ENCODE data around the gene ATAD2B.

Gene ATAD2B

DNA sequence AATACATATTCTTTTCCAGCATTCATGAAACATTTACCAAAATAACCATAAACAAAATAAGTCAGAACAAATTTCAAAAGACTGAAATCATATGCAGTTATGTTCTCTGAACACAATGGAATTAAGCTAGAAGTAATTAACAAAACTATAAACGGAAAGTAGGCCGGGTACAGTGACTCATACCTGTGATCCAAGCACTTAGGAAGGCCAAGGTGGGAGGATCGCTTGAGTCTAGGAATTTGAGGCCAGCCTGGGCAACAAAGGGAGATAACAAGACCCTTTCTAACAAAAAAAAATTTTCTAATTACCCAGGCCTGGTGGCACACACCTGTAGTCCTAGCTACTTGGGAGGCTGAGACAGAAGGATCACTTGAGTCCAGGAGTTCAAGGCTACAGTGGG is 14.9 kb downstream of the ATAD2B start:
- DNase-seq (ENCODE audit: low spot score) = no peak

DNA sequence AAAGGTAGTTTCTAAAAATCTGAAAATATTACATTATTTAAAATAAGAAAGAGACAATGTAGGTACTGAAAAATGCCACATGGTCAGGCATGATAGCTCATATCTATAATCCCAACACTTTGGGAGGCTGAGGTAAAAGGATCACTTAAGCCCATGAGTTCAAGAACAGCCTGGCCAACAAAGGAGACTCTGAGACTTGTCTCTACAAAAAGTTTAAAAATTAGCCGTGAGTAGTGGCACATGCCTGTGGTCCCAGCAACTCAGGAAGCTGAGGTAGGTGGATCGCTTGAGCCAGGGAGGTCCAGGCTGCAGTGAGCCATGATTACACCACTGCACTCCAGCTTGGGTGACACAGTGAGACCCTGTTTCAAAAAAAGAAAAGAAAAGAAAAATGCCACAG is 21.8 kb downstream of the ATAD2B start:
- no peak for DNase-seq (ENCODE audit: low spot score)

DNA sequence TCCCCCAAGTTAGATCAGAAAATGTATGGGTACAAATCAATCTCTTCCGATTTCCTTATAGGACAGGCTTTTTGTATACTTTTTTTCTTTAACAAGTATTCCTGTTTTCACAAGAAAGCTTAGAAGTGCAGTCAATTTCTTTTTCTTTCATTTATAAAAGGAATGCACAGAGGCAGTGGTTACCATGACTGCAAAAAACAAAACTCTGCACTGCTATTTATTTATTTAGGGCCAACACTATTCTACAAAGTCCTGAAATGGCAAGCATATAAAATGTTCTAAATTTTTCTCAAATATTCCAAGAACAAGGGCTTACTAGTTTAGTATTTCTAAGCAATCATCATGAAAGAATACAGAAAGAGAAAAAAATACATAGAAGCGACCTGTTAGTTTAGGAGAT is 22.2 kb downstream of the ATAD2B start:
- peak; percentile 26 for DNase-seq (ENCODE audit: low spot score)

DNA sequence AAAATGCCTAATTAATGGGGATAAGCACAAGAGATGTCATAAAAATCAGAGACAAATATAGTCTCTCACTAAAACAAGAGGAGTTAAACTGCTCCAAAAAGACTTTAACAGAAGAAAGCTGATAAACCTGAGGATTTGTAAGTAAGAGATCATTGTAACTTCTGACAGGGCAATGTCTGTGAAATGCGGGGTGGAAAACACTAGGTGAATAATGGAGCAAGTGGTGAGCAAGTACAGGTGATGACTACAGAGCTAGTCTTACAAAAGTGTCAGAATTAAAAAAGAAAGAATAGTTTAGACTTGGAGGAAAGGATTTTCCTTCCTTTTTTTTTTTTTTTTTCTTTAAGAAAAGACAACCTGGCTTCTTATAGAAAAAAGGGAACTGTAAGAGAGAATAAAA is 22.7 kb downstream of the ATAD2B start:
- DNase-seq (ENCODE audit: low spot score) = no peak

DNA sequence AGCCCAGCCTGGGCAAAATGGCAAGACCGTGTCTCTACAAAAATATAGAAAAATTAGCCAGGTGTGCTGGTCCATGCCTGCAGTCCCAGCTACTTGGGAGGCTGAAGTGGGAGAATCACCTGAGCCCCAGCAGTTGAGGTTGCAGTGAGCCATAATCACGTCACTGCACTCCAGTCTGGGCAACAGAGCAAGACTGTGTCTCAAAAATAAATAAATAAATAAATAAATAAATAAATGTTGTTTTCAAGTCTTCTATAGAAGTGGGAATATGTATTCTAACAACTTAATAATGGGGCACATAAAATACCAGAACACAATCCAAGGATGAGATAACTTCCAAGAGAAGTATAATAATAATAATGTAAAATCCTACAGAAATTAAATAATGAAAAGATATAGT is 23.9 kb downstream of the ATAD2B start:
- DNase-seq (ENCODE audit: low spot score) = no peak

DNA sequence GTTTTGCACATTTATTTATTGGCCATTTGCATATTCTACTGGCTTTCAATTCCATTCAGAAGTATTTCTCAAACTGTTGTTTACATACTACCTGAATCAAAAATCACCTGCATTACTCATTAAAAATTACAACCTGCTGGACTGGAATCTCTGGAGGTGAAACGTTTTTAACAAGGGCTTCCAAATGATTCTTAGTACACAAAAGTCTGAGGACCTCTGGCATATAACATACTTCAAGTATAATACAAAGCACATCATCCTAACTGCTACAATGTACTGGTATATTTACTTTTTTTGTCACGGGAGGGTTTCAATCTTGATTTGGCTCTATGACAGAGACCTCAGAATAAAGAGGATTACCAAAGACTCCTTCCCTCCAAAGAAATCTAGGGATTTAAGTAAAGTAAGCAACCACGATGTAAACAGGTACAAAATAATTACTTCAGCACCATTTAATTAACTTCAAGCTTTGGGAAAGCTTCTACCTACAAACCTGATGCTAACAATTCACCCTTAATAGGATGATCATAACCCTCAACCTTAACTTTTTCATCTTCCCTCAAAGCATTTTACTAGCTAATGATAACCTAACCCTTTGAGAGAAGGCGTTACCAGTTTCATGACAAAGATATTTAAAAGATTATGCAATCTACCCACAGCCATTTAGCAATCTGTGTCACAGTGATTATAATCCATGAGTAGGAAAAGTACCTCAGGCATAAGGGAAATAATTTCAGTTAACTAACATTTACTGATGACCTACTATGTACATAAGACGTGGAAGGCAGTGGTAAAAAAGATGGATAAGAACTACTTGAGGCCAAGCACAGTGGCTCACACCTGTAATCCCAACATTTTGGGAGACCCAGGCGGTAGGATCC is 24.7 kb downstream of the ATAD2B start:
- peak; percentile 5 for DNase-seq (ENCODE audit: low spot score)

DNA sequence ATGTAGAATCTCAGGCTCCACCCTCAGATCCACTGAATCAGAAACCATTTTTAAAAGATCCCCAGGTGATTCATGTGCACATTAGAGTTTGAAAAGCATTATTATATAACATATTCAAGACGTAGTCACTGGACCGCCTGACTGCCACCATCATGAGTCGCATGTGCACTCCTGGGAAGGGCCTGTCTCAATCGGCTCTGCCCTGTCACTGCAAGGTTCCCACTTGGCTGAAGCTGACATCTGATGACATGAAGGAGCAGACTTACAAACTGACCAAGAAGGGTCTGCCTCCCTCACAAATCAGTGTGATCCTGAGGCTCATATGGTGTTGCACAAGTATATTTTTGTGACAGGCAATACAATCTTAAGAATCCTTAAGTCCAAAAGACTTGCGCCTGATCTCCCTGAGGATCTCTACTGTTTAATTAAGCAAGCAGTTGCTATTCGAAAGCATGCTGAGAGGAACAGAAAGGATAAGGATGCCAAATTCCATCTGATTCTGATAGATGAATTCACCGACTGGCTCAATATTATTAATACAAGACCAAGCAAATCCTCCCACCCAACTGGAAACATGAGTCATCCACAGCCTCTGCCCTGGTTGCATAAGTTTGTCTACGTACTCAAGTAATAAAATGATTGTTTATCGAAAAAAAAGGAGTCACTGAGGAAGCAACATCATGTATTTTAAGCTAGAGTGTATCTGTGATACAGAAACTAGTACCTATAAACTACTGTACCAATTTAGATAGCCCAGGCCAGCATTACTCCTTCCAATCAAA is 26.2 kb downstream of the ATAD2B start:
- peak; percentile 39 for DNase-seq (ENCODE audit: low spot score)

DNA sequence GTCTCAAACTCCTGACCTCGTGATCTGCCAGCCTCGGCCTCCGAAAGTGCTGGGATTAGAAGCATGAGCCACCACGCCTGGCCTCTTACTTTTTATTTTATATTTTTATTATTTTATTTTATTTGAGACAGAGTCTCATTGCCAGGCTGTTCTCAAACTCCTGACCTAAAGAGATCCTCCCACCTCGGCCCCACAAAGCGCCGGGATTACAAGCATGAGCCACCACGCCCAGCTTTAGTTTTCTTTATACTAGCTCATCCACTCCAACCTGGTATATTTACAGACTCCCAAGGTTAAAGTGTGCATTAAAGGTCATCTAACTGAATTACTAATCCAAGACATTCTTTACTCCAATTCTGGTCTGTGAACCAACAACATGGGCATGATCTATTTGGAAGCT is 26.8 kb downstream of the ATAD2B start:
- no peak for DNase-seq (ENCODE audit: low spot score)

DNA sequence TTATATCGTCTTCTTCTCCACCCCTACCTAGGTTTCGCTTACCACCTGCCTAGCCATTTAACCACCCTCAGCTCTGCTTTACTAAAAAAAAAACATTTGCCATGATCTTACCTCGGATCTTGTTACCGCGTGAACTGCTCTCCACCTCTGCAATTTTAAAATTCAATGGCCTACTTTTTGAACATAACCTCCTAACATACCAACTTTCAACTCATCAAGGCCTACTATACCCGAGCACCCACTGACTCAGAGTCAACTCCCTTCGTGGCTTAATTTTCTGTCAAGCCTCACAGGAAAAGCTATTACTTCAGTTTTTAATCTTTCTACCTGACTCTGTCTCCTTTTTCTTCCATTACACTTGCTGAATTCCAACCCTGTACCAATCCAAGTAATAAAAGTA is 55.7 kb downstream of the ATAD2B start:
- DNase-seq (ENCODE audit: low spot score) = no peak

DNA sequence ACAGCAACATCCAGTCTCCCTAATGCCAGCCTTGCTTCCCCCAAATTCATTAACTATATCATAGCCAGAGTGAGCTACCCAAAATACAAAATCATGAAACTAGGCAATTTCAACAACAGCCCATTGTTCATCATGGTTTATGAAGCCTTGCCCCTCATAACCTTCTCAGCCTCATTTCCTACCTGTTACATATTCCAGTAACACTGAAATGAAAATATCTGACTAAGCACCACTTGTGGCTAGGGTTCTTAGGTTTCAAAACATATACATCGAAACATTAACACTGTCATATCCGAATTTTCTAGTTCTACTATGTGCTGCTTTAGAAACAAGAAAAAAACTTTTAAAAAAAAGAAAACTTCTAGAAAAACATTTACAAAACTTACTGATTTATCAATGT is 59.5 kb downstream of the ATAD2B start:
- no peak for DNase-seq (ENCODE audit: low spot score)

DNA sequence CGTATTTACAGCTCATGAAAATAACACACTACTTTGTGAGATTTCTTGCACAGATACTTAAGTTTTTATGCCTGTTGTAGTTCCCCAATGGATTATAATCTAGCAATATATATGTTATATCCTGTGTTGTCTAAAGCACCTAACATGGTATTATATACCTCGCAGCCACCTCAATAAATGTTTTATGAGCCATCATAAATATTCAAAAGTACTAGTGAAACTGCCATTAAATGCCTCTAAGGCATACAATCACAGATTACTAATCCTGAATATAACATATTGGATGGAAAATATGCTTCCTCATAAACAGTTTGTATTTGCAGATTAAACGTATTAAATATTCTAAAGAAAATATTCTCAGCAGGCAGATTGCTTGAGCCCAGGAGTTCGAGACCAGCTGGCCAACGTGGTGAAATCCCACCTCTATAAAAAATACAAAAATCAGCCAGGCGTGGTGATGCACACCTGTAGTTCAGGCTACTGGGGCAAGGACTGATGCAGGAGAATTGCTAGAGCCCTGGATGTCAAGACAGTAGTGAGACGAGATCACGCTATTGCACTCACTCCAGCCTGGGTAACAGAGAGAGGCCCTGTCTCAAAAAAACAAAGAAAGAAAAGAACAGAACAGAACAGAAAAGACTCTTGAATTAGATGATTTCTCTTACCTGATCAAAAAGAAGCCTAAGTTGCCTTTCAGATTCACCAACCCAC is 64.1 kb downstream of the ATAD2B start:
- no peak for DNase-seq (ENCODE audit: low spot score)

DNA sequence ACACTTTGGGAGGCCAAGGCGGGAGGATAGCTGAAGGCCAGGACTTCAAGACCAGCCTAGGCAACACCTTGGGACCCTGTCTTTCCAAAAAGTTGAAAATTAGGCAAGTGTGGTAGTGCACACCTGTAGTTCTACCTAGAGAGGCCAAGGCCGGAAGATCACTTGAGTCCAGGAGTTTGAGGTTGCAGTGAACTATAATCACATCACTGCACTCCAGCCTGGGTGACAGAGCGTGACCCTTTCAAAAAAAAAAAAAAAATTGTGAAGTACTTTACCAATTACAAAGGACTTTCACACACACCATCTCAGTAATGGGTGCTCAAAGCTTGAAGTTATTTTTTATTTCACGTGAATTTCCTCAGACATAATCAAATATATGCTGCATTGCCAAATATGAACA is 65.0 kb downstream of the ATAD2B start:
- DNase-seq (ENCODE audit: low spot score) = no peak

DNA sequence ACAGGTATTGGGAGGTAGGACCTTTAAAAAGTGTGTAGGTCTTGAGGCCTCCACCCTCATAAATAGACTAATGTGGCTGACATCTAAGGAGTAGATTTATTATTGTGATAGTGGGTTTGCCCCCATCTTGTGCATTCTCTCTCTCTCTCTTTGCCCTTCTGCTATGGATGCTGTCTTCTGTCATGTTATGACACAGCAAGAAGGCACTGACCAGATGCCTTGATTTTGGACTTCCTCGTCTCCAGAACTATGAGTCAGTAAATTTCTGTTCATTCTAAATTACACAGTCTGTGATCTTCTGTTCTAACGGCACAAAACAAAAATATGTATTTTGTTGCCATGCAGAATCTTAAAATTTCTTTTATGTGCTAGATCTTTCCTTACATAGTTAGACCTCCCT is 66.9 kb downstream of the ATAD2B start:
- DNase-seq (ENCODE audit: low spot score) = no peak

DNA sequence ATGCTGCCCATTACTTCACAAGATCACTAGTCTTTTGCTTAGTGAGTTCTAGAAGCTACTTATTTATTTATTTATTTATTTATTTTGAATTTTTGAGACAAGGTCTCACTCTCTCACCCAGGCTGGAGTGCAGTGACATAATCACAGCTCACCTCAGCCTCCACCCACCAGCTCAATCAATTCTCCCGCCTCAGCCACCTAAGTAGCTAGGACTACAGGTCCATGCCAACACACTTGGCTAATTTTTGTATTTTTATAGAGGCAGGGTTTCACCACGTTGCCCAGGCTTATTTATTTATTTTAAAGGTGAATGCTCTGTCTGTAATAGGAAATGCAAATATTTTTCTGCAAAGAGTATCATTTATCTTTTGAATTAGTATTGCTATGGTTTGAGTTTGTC is 67.7 kb downstream of the ATAD2B start:
- DNase-seq (ENCODE audit: low spot score) = no peak

DNA sequence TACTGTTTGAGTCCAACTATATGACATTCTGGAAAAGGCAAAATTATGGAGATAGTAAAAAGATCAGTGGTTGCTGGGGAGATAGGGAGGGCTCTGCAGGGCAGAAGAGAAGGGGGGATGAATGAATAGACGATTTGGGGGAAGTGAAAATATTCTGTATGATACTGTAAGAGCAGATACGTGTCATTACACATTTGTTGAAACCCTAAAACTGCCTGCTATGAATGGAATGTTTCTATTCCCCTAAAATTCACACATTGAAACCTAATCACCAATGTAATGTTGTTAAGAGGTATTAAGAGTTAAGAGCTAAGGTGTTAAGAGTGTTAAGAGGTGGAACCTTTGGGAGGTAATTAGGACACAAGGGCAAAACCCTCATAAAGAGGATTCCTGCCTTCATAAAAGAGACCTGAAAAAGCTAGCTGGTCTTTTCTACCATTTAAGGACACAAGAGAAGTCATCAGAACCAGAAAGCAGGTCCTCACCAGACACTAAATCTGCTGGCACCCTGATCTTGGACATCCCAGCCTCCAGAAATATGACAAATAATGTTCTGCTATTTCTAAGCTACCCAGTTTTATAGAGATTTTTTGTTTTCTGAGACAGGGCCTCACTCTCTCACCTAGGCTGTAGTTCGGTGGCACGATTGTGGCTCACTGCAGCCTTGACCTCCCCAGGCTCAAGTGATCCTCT is 76.2 kb downstream of the ATAD2B start:
- no peak for DNase-seq (ENCODE audit: low spot score)

DNA sequence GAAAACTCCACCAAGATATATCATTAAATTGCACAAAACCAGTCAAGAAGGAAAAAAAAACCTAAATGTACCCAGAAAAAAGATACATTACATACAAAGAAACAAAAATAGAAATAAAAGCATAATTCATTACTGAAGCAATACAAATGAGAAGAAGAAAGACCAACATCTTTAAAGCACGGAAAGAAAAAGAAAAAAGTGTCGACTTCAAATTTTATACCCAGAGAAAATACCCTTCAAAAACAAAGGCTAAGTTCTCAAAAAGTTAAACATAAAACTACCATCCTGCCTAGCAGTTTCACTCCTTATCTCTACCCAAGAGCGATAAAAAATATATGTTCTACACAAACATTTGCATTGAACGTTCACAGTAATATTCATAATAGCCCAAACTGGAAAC is 82.0 kb downstream of the ATAD2B start:
- DNase-seq (ENCODE audit: low spot score) = no peak

DNA sequence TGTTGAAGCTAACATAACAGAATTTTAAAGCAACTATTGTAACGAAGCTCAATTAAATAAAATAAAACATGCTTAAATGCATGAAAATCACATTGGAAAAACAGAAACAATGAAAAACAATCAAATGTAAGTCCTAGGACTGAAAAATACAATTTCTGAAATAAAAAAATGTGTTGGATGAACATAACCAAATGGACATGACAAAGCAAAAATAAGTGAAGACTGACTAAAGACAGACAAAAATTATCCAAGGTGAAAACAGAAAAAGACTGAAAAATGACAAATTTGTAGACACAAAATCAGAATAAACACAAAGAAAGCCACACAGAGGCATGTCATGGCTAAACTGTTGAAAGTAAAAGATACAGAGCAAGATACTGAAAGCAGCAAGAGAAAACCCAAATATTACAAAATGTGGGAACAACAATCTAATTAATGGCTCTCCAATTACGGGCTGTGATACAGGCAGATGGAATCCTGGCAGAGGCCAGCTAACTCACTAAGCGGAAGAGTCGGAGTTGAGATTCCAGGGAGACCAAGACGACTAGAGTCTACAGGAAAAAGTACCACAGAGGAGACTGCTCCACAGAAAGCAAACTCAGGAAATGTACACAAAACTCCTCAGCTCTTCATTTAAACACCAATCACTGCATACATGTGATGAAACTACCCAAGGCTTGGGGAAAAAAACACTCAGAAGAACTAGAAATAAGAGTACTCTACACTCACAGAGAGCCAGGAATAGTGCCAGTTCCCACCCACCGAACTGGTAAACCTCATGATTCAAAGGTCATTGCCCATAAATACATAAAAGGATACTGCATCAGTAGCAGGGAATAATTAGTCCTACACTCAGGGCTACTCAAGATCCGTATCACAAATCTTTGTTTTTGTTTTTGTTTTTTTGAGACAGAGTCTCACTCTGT is 83.6 kb downstream of the ATAD2B start:
- peak; percentile 55 for DNase-seq (ENCODE audit: low spot score)

DNA sequence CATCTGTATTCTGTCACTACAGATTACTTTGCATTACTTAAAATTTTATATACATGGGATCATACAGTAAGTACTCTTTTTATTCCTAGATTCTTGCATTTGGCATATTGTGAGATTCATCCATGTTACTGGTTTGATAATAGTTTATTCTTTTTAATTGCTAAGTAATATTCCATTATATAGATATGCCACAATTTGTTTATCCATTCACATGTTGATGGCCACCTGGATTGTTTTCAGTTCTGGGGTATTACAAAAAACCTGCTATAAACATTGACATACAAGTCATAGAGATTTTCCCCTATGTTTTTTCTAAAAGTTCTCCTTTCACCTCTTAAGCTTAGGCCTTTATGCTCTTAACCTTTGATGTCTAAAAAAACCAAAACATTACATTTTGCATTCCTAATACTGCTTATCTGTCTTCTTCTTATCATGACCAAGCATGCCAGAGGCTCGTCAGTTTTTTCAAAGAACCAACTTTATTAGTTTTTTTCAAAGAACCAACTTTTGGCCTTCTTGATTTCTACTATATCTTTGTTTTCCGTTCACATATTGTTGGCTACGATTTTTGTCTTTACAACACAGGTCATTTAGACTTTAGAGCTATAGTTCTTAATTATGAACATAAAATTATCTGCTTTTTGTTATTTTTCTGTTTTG is 86.9 kb downstream of the ATAD2B start:
- DNase-seq (ENCODE audit: low spot score) = no peak

DNA sequence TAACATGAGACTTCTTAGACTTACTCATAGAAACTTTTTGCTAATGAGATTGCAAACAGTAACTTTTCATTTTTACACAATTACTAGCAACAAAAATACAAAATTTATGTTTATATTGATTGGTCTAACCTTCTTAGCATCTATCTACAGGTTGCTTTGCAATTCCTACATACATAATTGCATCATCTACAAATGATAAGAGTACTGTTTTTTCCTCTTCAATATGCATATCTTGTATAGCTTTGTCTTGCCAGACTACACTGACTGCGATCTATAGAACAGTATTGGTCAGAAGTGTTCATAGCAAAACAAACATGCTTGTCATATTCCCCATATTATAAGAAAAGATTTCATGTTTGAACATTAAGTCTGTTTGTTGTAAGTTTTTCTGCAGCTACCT is 87.9 kb downstream of the ATAD2B start:
- no peak for DNase-seq (ENCODE audit: low spot score)

DNA sequence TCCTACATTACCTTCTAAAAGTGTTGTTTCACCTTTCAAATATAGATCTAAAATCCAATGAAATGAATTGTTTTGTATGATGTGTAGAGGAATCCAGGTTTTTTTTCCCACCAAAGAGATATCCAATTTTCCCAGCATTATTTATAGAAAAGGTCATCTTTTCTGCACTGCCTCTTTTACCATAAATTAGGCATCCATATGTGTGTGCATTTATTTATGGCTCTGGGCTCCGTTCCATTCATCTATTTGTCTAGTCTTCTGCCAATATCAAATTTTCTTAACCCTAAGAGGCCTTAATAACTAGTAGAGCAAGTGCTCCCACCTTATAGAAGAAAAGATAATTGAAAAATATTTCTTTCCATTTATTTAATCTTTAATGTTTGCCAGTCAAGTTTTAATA is 88.3 kb downstream of the ATAD2B start:
- DNase-seq (ENCODE audit: low spot score) = no peak

DNA sequence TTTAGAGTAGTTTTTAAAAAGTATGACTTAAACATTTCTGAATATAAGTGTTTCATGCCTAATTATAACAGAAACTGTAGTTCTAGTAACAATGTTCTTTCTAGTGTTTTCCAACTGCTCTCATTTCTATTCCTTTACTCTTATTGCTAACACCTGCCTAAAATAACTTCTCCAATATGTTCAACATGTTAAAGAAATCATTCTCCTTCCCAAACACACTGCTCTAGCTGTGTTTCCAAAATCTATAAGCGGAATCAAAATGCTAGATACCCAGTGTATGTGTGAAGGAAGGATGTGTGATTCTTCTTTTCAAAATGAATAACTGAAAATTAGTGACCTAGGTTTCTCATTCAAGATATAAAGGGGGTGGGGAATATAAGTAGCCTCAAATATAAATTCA is 89.1 kb downstream of the ATAD2B start:
- DNase-seq (ENCODE audit: low spot score) = no peak

Measured in AG08396 (cell line).